Activated T-cell treated with anti-CD3 and anti-CD28 coated beads, Interleukin-2, amount 50 U/mL, for 24 hours (primary cell): ENCODE measurements around the gene KRT81.
"Not testable (repeated sequence)": the region's sequence is repeated elsewhere in the genome, so short reads cannot be mapped to it uniquely, and the experiment has no call there.

Experiments
- DNase-seq: peaks from one replicate; pipeline ENCODE4 v3.0.0-alpha.2; 2020
- H3K27ac Mint-ChIP-seq: 2 replicates; pipeline ENCODE4 v1.8.0; 2020; ENCODE audit warnings: mild to moderate bottlenecking, mixed read lengths
- H3K27me3 Mint-ChIP-seq: 2 replicates; pipeline ENCODE4 v1.8.0; 2020; ENCODE audit warnings: mixed read lengths
- H3K36me3 Mint-ChIP-seq: 2 replicates; pipeline ENCODE4 v1.8.0; 2020; ENCODE audit warnings: low read depth, mixed read lengths
- H3K4me1 Mint-ChIP-seq: 2 replicates; pipeline ENCODE4 v1.8.0; 2020; ENCODE audit warnings: low read depth, mixed read lengths
- H3K4me3 Mint-ChIP-seq: 2 replicates; pipeline ENCODE4 v1.8.0; 2020; ENCODE audit warnings: mild to moderate bottlenecking, moderate library complexity, mixed read lengths
- H3K9me3 Mint-ChIP-seq: 2 replicates; pipeline ENCODE4 v1.8.0; 2020; ENCODE audit warnings: mixed read lengths

Gene KRT81

DNA sequence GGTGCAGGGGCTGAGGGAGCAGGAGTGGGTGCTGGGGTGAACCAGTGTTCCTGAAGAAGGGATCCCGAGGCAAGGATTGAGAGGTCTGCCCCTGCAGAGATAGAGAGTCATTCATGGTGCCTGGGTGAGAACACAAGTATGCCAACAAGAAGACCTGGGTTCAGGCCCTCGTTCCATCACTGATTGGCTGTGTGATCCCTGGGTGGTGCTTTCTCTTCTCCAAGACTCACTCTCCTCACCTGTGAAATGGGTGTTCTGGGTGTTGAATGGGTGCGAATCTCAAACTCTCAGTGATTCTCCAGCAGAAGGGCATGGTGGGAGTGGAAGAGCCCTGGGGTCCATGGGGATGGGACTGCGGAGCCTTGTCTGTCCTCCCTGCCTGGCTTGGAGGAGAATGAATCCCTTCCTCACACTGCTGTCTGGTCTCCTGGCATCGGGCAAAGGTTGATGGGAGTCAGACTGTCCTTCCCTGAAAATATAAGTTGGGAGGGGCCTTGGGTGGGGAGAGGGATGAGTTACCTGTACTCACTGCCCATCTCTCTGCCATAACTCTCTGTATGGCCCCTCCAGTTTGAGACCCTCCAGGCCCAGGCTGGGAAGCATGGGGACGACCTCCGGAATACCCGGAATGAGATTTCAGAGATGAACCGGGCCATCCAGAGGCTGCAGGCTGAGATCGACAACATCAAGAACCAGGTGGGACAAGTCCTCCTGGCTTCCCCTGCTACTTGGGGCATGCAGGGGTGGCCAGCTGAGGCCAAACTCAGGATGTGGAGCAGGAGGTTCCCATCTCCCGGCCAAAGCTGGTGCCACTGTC is 48.7 kb downstream of the KRT81 start:
- no peaks in the 10 kb centered on the region for H3K36me3 Mint-ChIP-seq
- H3K27ac Mint-ChIP-seq = no peak overlapping the region
- peaks cover 18% of the 10 kb centered on the region for H3K4me1 Mint-ChIP-seq

DNA sequence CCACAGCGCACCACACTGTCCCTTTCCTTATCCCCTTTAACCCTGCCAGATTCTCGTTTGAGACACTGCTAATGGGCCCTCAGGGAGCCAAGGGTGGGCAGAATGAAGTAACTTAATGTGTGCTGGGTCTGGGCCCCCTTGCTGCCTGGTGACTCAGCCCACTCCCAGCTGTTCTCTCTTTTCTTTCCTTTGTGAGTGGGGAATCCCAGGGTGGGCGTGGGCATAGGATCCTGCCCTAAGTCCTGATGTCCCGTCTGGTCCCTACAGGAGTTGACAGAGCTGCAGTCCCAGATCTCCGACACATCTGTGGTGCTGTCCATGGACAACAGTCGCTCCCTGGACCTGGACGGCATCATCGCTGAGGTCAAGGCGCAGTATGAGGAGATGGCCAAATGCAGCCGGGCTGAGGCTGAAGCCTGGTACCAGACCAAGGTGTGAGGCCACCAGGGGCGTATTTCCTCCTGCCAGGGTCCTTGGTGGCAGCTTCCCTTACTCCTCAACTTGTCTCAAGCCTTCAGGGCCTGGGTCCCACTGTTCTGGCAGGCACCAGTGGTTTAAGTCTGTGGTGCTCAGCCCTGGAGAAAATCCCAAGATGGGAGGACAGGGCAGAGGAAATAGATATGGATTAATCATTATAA is 50.0 kb downstream of the KRT81 start:
- no peak overlapping the region for H3K4me3 Mint-ChIP-seq
- peaks cover 17% of the 10 kb centered on the region for H3K4me1 Mint-ChIP-seq
- H3K9me3 Mint-ChIP-seq = no peaks in the 10 kb centered on the region
- DNase-seq = no peak
- H3K27me3 Mint-ChIP-seq = peaks cover 7% of the 10 kb centered on the region
- H3K27ac Mint-ChIP-seq = no peak overlapping the region
- H3K36me3 Mint-ChIP-seq = no peaks in the 10 kb centered on the region

More for the DNA sequence above, 48.7 kb downstream of the KRT81 start:
- H3K9me3 Mint-ChIP-seq = no peaks in the 10 kb centered on the region
- peaks cover 9% of the 10 kb centered on the region for H3K27me3 Mint-ChIP-seq
- DNase-seq = no peak
- H3K4me3 Mint-ChIP-seq = no peak overlapping the region

DNA sequence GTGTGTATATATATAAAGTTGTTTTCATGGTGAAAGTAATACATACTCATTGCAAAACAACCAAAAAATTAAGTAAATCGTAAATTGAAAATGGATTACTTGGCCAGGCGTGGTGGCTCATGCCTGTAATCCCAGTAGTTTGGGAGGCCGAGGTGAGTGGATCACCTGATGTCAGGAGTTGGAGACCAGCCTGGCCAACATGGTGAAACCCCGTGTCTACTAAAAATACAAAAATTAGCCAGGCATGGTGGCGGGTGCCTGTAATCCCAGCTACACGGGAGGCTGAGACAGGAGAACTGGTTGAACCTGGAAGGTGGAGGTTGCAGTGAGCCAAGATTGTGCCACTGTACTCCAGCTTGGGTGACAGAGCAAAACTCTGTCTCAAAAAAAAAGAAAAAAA is 51.1 kb downstream of the KRT81 start:
- H3K9me3 Mint-ChIP-seq, H3K27ac Mint-ChIP-seq, DNase-seq, H3K4me3 Mint-ChIP-seq, H3K36me3 Mint-ChIP-seq: not testable (repeated sequence)
- Mint-ChIP-seq H3K4me1 (peaks cover 16% of the 10 kb centered on the region), H3K27me3 (peaks cover 15% of the 10 kb centered on the region)

- peaks cover 16% of the 10 kb centered on the region for H3K4me1 Mint-ChIP-seq
- H3K27me3 Mint-ChIP-seq = peaks cover 19% of the 10 kb centered on the region
- no peaks in the 10 kb centered on the region for H3K36me3 Mint-ChIP-seq
- H3K9me3 Mint-ChIP-seq = no peaks in the 10 kb centered on the region
- no peak for DNase-seq
- no peak overlapping the region for H3K27ac Mint-ChIP-seq
- no peak overlapping the region for H3K4me3 Mint-ChIP-seq
These were observed 51.6 kb downstream of the KRT81 start for GRCh38 chr12:52239767-52240166.

GRCh38 chr12:52238916-52239646 is 52.3 kb downstream of the KRT81 start:
- H3K4me1 Mint-ChIP-seq = peaks cover 10% of the 10 kb centered on the region
- peaks cover 26% of the 10 kb centered on the region for H3K27me3 Mint-ChIP-seq
- H3K9me3 Mint-ChIP-seq = no peaks in the 10 kb centered on the region
- no peak overlapping the region for H3K4me3 Mint-ChIP-seq
- H3K27ac Mint-ChIP-seq = no peak overlapping the region
- no peak for DNase-seq
- H3K36me3 Mint-ChIP-seq = no peaks in the 10 kb centered on the region

GRCh38 chr12:52238207-52238840 is 53.0 kb downstream of the KRT81 start:
- peaks cover 6% of the 10 kb centered on the region for H3K4me1 Mint-ChIP-seq

GRCh38 chr12:52236386-52237050 is 54.8 kb downstream of the KRT81 start:
- Mint-ChIP-seq H3K27ac (no peak overlapping the region), H3K27me3 (peaks cover 45% of the 10 kb centered on the region), H3K4me1 (peaks cover 3% of the 10 kb centered on the region), H3K4me3 (no peak overlapping the region), H3K9me3 (no peaks in the 10 kb centered on the region), H3K36me3 (no peaks in the 10 kb centered on the region)
- DNase-seq = no peak

More at GRCh38 chr12:52238207-52238840, 53.0 kb downstream of the KRT81 start:
- H3K27ac Mint-ChIP-seq = no peak overlapping the region
- H3K27me3 Mint-ChIP-seq = peaks cover 32% of the 10 kb centered on the region
- H3K4me3 Mint-ChIP-seq = no peak overlapping the region
- no peaks in the 10 kb centered on the region for H3K36me3 Mint-ChIP-seq
- H3K9me3 Mint-ChIP-seq = no peaks in the 10 kb centered on the region
- no peak for DNase-seq
